Measurements from ENCODE around the gene CCRL2.
A peak's percentile ranks its signal among the peaks of the same experiment; 100 is the strongest.

CCRL2 gene

GRCh38 chr3:46416125-46416810, 9.2 kb downstream of the CCRL2 start:
- no peak overlapping the region for H2AFZ ChIP-seq (ENCODE audit: low read depth, low read length)
- H3K9me3 ChIP-seq (ENCODE audit: control insufficient read depth, low read length), result no peaks in the 10 kb centered on the region
- no peak overlapping the region for H3K23ac ChIP-seq (ENCODE audit: low read length in 2 of 2)
- H3K36me3 ChIP-seq (ENCODE audit: control insufficient read depth in 1 of 2, insufficient read depth in 2 of 2, low read depth in 1 of 2, low read length in 2 of 2), result no peaks in the 10 kb centered on the region
- no peak for DNase-seq
- WGBS, result 75% methylated on average over 9 of the region's 10 CpGs
- no peak overlapping the region for H4K91ac ChIP-seq (ENCODE audit: low read length)
- H2BK5ac ChIP-seq (ENCODE audit: low read depth, low read length, poor library complexity, severe bottlenecking), result no peak overlapping the region
- H2AK5ac ChIP-seq (ENCODE audit: low read length, severe bottlenecking), result no peak overlapping the region
- no peak overlapping the region for H3K27ac ChIP-seq (ENCODE audit: low read length, poor library complexity, severe bottlenecking)
- H3K18ac ChIP-seq (ENCODE audit: low read depth in 1 of 2, low read length in 2 of 2), result no peak overlapping the region
- no peak overlapping the region for H3K4me2 ChIP-seq (ENCODE audit: low read length, poor library complexity, severe bottlenecking)
- H3K4ac ChIP-seq (ENCODE audit: low read depth in 1 of 2, low read length in 2 of 2), result no peak overlapping the region
- no peak overlapping the region for H2BK15ac ChIP-seq (ENCODE audit: low read depth, poor library complexity, severe bottlenecking)
- no peak overlapping the region for H3K14ac ChIP-seq (ENCODE audit: low read length in 2 of 2)
- H3K79me1 ChIP-seq (replicated peaks; ENCODE audit: low read length, poor library complexity, severe bottlenecking), result no peaks in the 10 kb centered on the region
- no peak overlapping the region for H3K4me3 ChIP-seq (ENCODE audit: insufficient read depth in 1 of 2, low read depth in 1 of 2, low read length in 2 of 2)
- H3K9ac ChIP-seq (ENCODE audit: low read length), result no peak overlapping the region
- H4K8ac ChIP-seq (ENCODE audit: low read length), result no peak overlapping the region
- no peak overlapping the region for H2BK12ac ChIP-seq (ENCODE audit: low read length in 2 of 2)
- H2BK120ac ChIP-seq (ENCODE audit: low read depth, low read length), result no peak overlapping the region
- H3K27me3 ChIP-seq (ENCODE audit: control insufficient read depth in 1 of 2, insufficient read depth in 1 of 2, low read length in 2 of 2), result no peaks in the 10 kb centered on the region
- no peaks in the 10 kb centered on the region for H3K4me1 ChIP-seq (ENCODE audit: control insufficient read depth, insufficient read depth, low read depth, low read length)

- Histone ChIP-seq H2AK5ac (ENCODE audit: low read length, severe bottlenecking) (no peak overlapping the region), H3K4me2 (ENCODE audit: low read length, poor library complexity, severe bottlenecking) (no peak overlapping the region), H3K4me1 (ENCODE audit: control insufficient read depth, insufficient read depth, low read depth, low read length) (no peaks in the 10 kb centered on the region), H2BK15ac (ENCODE audit: low read depth, poor library complexity, severe bottlenecking) (no peak overlapping the region), H3K4ac (ENCODE audit: low read depth in 1 of 2, low read length in 2 of 2) (no peak overlapping the region), H4K91ac (ENCODE audit: low read length) (no peak overlapping the region), H3K18ac (ENCODE audit: low read depth in 1 of 2, low read length in 2 of 2) (no peak overlapping the region), H2BK5ac (ENCODE audit: low read depth, low read length, poor library complexity, severe bottlenecking) (no peak overlapping the region), H4K8ac (ENCODE audit: low read length) (no peak overlapping the region), H2BK12ac (ENCODE audit: low read length in 2 of 2) (no peak overlapping the region), H3K27me3 (ENCODE audit: control insufficient read depth in 1 of 2, insufficient read depth in 1 of 2, low read length in 2 of 2) (no peaks in the 10 kb centered on the region), H3K36me3 (ENCODE audit: control insufficient read depth in 1 of 2, insufficient read depth in 2 of 2, low read depth in 1 of 2, low read length in 2 of 2) (no peaks in the 10 kb centered on the region), H2AFZ (ENCODE audit: low read depth, low read length) (no peak overlapping the region), H3K14ac (ENCODE audit: low read length in 2 of 2) (no peak overlapping the region), H3K9ac (ENCODE audit: low read length) (no peak overlapping the region), H3K4me3 (ENCODE audit: insufficient read depth in 1 of 2, low read depth in 1 of 2, low read length in 2 of 2) (no peak overlapping the region), H2BK120ac (ENCODE audit: low read depth, low read length) (no peak overlapping the region), H3K27ac (ENCODE audit: low read length, poor library complexity, severe bottlenecking) (no peak overlapping the region), H3K9me3 (ENCODE audit: control insufficient read depth, low read length) (no peaks in the 10 kb centered on the region), H3K23ac (ENCODE audit: low read length in 2 of 2) (no peak overlapping the region), H3K79me1 (replicated peaks; ENCODE audit: low read length, poor library complexity, severe bottlenecking) (no peaks in the 10 kb centered on the region)
- 88% methylated on average over 7 of the region's 7 CpGs for WGBS
- DNase-seq, result no peak
Measured at GRCh38 chr3:46416811-46417510, 9.9 kb downstream of the CCRL2 start.

GRCh38 chr3:46417841-46418611, 11.0 kb downstream of the CCRL2 start:
- Histone ChIP-seq H3K4ac (ENCODE audit: low read depth in 1 of 2, low read length in 2 of 2) (no peak overlapping the region), H3K79me1 (replicated peaks; ENCODE audit: low read length, poor library complexity, severe bottlenecking) (no peaks in the 10 kb centered on the region), H3K27me3 (ENCODE audit: control insufficient read depth in 1 of 2, insufficient read depth in 1 of 2, low read length in 2 of 2) (no peaks in the 10 kb centered on the region), H3K9me3 (ENCODE audit: control insufficient read depth, low read length) (no peaks in the 10 kb centered on the region), H3K36me3 (ENCODE audit: control insufficient read depth in 1 of 2, insufficient read depth in 2 of 2, low read depth in 1 of 2, low read length in 2 of 2) (no peaks in the 10 kb centered on the region), H3K27ac (ENCODE audit: low read length, poor library complexity, severe bottlenecking) (no peak overlapping the region), H2BK120ac (ENCODE audit: low read depth, low read length) (no peak overlapping the region), H3K4me2 (ENCODE audit: low read length, poor library complexity, severe bottlenecking) (no peak overlapping the region), H2BK15ac (ENCODE audit: low read depth, poor library complexity, severe bottlenecking) (no peak overlapping the region), H3K4me3 (ENCODE audit: insufficient read depth in 1 of 2, low read depth in 1 of 2, low read length in 2 of 2) (no peak overlapping the region), H2AFZ (ENCODE audit: low read depth, low read length) (no peak overlapping the region), H3K4me1 (ENCODE audit: control insufficient read depth, insufficient read depth, low read depth, low read length) (no peaks in the 10 kb centered on the region), H3K18ac (ENCODE audit: low read depth in 1 of 2, low read length in 2 of 2) (no peak overlapping the region), H4K91ac (ENCODE audit: low read length) (no peak overlapping the region), H2BK5ac (ENCODE audit: low read depth, low read length, poor library complexity, severe bottlenecking) (no peak overlapping the region), H4K8ac (ENCODE audit: low read length) (no peak overlapping the region), H3K23ac (ENCODE audit: low read length in 2 of 2) (no peak overlapping the region), H2BK12ac (ENCODE audit: low read length in 2 of 2) (no peak overlapping the region), H3K9ac (ENCODE audit: low read length) (no peak overlapping the region), H2AK5ac (ENCODE audit: low read length, severe bottlenecking) (no peak overlapping the region), H3K14ac (ENCODE audit: low read length in 2 of 2) (no peak overlapping the region)
- no peak for DNase-seq
- 79% methylated on average over 9 of the region's 9 CpGs for WGBS

- whole genome bisulfite sequencing, result 92% methylated on average over 4 of the region's 4 CpGs
- DNase-seq, result no peak
- Histone ChIP-seq H2BK5ac (ENCODE audit: low read depth, low read length, poor library complexity, severe bottlenecking) (no peak overlapping the region), H3K36me3 (ENCODE audit: control insufficient read depth in 1 of 2, insufficient read depth in 2 of 2, low read depth in 1 of 2, low read length in 2 of 2) (no peaks in the 10 kb centered on the region), H3K27ac (ENCODE audit: low read length, poor library complexity, severe bottlenecking) (no peak overlapping the region), H3K79me1 (replicated peaks; ENCODE audit: low read length, poor library complexity, severe bottlenecking) (no peaks in the 10 kb centered on the region), H2BK120ac (ENCODE audit: low read depth, low read length) (no peak overlapping the region), H2BK12ac (ENCODE audit: low read length in 2 of 2) (no peak overlapping the region), H2AFZ (ENCODE audit: low read depth, low read length) (no peak overlapping the region), H3K4ac (ENCODE audit: low read depth in 1 of 2, low read length in 2 of 2) (no peak overlapping the region), H3K27me3 (ENCODE audit: control insufficient read depth in 1 of 2, insufficient read depth in 1 of 2, low read length in 2 of 2) (no peaks in the 10 kb centered on the region), H3K9me3 (ENCODE audit: control insufficient read depth, low read length) (no peaks in the 10 kb centered on the region), H3K9ac (ENCODE audit: low read length) (no peak overlapping the region), H2AK5ac (ENCODE audit: low read length, severe bottlenecking) (no peak overlapping the region), H3K4me3 (ENCODE audit: insufficient read depth in 1 of 2, low read depth in 1 of 2, low read length in 2 of 2) (no peak overlapping the region), H4K8ac (ENCODE audit: low read length) (no peak overlapping the region), H3K18ac (ENCODE audit: low read depth in 1 of 2, low read length in 2 of 2) (no peak overlapping the region), H3K23ac (ENCODE audit: low read length in 2 of 2) (peak overlapping the region in 1 of 2 experiments; percentile 42), H4K91ac (ENCODE audit: low read length) (no peak overlapping the region), H2BK15ac (ENCODE audit: low read depth, poor library complexity, severe bottlenecking) (no peak overlapping the region), H3K4me2 (ENCODE audit: low read length, poor library complexity, severe bottlenecking) (no peak overlapping the region), H3K4me1 (ENCODE audit: control insufficient read depth, insufficient read depth, low read depth, low read length) (no peaks in the 10 kb centered on the region), H3K14ac (ENCODE audit: low read length in 2 of 2) (no peak overlapping the region)
Measured at GRCh38 chr3:46419816-46420215, 12.8 kb downstream of the CCRL2 start.
